Nephron (organoid): ENCODE measurements around the gene PCCA.
"Not testable (repeated sequence)": the region's sequence is repeated elsewhere in the genome, so short reads cannot be mapped to it uniquely, and the experiment has no call there.

Source experiments
- H3K27ac Mint-ChIP-seq, 3 experiments: 2 replicates each; pipeline ENCODE4 v1.8.0; 2020; ENCODE audit warnings: mixed read lengths in 3 of 3, mild to moderate bottlenecking in 2 of 3, moderate library complexity in 1 of 3
- H3K27me3 Mint-ChIP-seq: 2 replicates; pipeline ENCODE4 v1.8.0; 2021; ENCODE audit warnings: low read depth, mild to moderate bottlenecking, moderate library complexity, mixed read lengths
- H3K36me3 Mint-ChIP-seq: 2 replicates; pipeline ENCODE4 v1.8.0; 2020; ENCODE audit warnings: low read depth, mixed read lengths
- H3K4me1 Mint-ChIP-seq: 2 replicates; pipeline ENCODE4 v1.8.0; 2020; ENCODE audit warnings: mixed read lengths
- H3K4me3 Mint-ChIP-seq, 3 experiments: 2 replicates each; pipeline ENCODE4 v1.8.0; 2020; ENCODE audit warnings: mild to moderate bottlenecking in 3 of 3, mixed read lengths in 3 of 3, moderate library complexity in 2 of 3
- H3K9me3 Mint-ChIP-seq: 2 replicates; pipeline ENCODE4 v1.8.0; 2020; ENCODE audit warnings: mixed read lengths
- CTCF ChIP-seq, 3 experiments: fragments of 200-600 bp; sonication (generic); IDR thresholded peaks; one replicate each; pipeline ENCODE4 v1.5.0; 2021; ENCODE audit warnings: antibody characterized with exemption in 3 of 3; ENCODE audit not compliant: unreplicated experiment in 3 of 3

Gene PCCA

GRCh38 chr13:100075700-100076587 is 12.9 kb upstream of the PCCA start:
- Mint-ChIP-seq H3K27ac (no peak overlapping the region), H3K9me3 (no peaks in the 10 kb centered on the region), H3K4me3 (no peak overlapping the region), H3K36me3 (no peaks in the 10 kb centered on the region), H3K27me3 (peaks cover 13% of the 10 kb centered on the region), H3K4me1 (no peaks in the 10 kb centered on the region)
- TF ChIP-seq CTCF (IDR thresholded peaks at IDR 0.05; ENCODE audit: unreplicated experiment in 3 of 3) = no peak

- not testable (repeated sequence) for H3K9me3 Mint-ChIP-seq, H3K36me3 Mint-ChIP-seq, H3K4me1 Mint-ChIP-seq, H3K27ac Mint-ChIP-seq
- Mint-ChIP-seq H3K4me3 (peak overlapping the region in 1 of 3 experiments; percentile 50), H3K27me3 (peaks cover 13% of the 10 kb centered on the region)
These were observed 9.9 kb upstream of the PCCA start for GRCh38 chr13:100079003-100079402.

GRCh38 chr13:100083401-100083800 is 5.5 kb upstream of the PCCA start:
- not testable (repeated sequence) for H3K4me3 Mint-ChIP-seq, H3K9me3 Mint-ChIP-seq, H3K27me3 Mint-ChIP-seq, H3K4me1 Mint-ChIP-seq, H3K36me3 Mint-ChIP-seq
- H3K27ac Mint-ChIP-seq = peak overlapping the region in 1 of 3 experiments; percentile 12

- Mint-ChIP-seq H3K27ac (peak overlapping the region; percentile 70 to 93 (median 91)), H3K36me3 (peaks cover 11% of the 10 kb centered on the region), H3K27me3 (no peaks in the 10 kb centered on the region), H3K4me3 (peak overlapping the region; percentile 90 to 98 (median 96)), H3K9me3 (peaks cover under 1% of the 10 kb centered on the region), H3K4me1 (peaks cover 20% of the 10 kb centered on the region)
- no peak for TF ChIP-seq CTCF (IDR thresholded peaks at IDR 0.05; ENCODE audit: unreplicated experiment in 3 of 3)
These were observed 635 bp upstream of the PCCA start for GRCh38 chr13:100088273-100088643.

GRCh38 chr13:100089465-100090032 is 656 bp downstream of the PCCA start:
- TF ChIP-seq CTCF (IDR thresholded peaks at IDR 0.05; ENCODE audit: unreplicated experiment in 3 of 3) = no peak
- peaks cover 13% of the 10 kb centered on the region for H3K36me3 Mint-ChIP-seq
- H3K27me3 Mint-ChIP-seq = no peaks in the 10 kb centered on the region
- peak overlapping the region; percentile 55 to 93 (median 77) for H3K27ac Mint-ChIP-seq
- peaks cover 2% of the 10 kb centered on the region for H3K9me3 Mint-ChIP-seq
- peak overlapping the region; percentile 90 to 98 (median 96) for H3K4me3 Mint-ChIP-seq
- peaks cover 20% of the 10 kb centered on the region for H3K4me1 Mint-ChIP-seq

- H3K4me3 Mint-ChIP-seq = peak overlapping the region; percentile 58 to 98 (median 90)
- no peak for TF ChIP-seq CTCF (IDR thresholded peaks at IDR 0.05; ENCODE audit: unreplicated experiment in 3 of 3)
- H3K27ac Mint-ChIP-seq = no peak overlapping the region
- peaks cover 20% of the 10 kb centered on the region for H3K4me1 Mint-ChIP-seq
- H3K36me3 Mint-ChIP-seq = peaks cover 21% of the 10 kb centered on the region
- H3K27me3 Mint-ChIP-seq = no peaks in the 10 kb centered on the region
- H3K9me3 Mint-ChIP-seq = peaks cover 6% of the 10 kb centered on the region
These were observed 2.0 kb downstream of the PCCA start for GRCh38 chr13:100090861-100091260.

GRCh38 chr13:100091391-100091790 is 2.5 kb downstream of the PCCA start:
- Mint-ChIP-seq H3K27me3 (no peaks in the 10 kb centered on the region), H3K27ac (no peak overlapping the region), H3K4me1 (peaks cover 20% of the 10 kb centered on the region), H3K9me3 (peaks cover 6% of the 10 kb centered on the region), H3K36me3 (peaks cover 23% of the 10 kb centered on the region), H3K4me3 (peak overlapping the region; percentile 58 to 98 (median 90))
- TF ChIP-seq CTCF (IDR thresholded peaks at IDR 0.05; ENCODE audit: unreplicated experiment in 3 of 3) = no peak

- not testable (repeated sequence) for H3K27ac Mint-ChIP-seq, H3K9me3 Mint-ChIP-seq, H3K4me3 Mint-ChIP-seq, H3K27me3 Mint-ChIP-seq
- Mint-ChIP-seq H3K4me1 (peaks cover 20% of the 10 kb centered on the region), H3K36me3 (peaks cover 25% of the 10 kb centered on the region)
These were observed 3.4 kb downstream of the PCCA start for GRCh38 chr13:100092273-100092672.
